ENCODE data around the gene CMIP. TPM values are rescaled to one million over a fixed set of nuclear protein-coding genes. Genes with fewer than 3 reads are reported as not detected.

CMIP gene
- total RNA-seq, 1 experiment from 2014 or later, result 4.1 TPM

DNA sequence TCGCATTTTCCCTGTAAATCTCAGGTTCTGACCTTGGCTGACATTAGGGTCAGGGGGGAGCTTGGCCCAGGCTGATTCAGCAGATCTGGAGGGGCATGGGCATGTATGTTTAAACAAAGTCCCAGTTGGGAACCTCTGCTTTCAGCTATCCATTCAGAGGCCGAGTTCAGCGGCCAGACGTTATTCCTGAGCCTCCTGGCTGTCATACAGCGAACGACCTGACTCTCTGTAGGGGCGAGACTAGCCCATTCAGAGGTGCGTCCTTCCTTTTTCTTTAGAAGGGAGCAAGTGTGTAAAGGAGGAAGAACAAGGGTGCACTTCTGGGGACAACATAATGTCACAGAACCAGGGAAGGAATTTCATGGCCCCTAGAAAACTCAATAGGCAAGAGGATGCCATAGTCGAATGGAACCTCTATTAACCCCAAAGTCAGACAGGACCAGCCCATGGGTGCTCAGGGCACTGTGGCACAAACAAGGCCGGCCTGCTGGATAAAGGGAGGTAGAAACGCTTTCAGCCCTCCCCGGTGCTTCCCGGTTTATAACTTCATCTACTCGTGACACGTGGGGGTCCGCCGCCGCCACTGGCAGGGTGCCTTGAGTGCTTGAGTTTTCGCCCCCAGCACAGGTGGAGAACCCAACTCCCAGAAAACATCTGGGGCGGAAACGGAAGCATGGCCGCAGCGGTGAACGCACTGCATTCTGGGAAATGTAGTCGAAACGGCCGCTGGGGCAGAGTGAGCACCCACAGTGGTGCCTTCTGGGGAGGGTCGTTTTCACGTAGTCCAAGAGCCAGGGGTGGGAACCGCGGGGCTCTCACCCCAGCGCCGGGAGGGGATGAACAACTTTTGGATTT lies 301.3 kb downstream of the CMIP start:
- peak; percentile 45 for DNase-seq (ENCODE audit: low spot score)

DNA sequence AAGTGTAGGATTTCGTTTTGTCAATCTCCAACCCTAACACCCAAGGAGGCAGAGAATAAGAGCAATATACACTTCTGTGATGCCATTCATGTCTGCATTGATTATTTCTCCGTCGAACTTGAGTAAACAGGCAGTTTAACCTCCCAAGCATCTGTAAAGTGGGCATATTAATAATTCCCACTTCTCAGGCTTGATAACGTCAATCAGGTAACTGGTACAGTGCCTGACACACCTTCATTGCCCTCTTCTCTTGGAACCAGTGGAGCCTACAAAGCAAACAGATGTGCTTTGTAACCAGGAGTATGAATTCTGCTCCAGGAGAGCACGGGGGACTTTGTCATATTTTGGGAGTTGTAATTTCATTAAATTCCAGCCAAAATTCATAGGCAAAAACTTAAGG lies 302.0 kb downstream of the CMIP start:
- DNase-seq (ENCODE audit: low spot score), result no peak

DNA sequence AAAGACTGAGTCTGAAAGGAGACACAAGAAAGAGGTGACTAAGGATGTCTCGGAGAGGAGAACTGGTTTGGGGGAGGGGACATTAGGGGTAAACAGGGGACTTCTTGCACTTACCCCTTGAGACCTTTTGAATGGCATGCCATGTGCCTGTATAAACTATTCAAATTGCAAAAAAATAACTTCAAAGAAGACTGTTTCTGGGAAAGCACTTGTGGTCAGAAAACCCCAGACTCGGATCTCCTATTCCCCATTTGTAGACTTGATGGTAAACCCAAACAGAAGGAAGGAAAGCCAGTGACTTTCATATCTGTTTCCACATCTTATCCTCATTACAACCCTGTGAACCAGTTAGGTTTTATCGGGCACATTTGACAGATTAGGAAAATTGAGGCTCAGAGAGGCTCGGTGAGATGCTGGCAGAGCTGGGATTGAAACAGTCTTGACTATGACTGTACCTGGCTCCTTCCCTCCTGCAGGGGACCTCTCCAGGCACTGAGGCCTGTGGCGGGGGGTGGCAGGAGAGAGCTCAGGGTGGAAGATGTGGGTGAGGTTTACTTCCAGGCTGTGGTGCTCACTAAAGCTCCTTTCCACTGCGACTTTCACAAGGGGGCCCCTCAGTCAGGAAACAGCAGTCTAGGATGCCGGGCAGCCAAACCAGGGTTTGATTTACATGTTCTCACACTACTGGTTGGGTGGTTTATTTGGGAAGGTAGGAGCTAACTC lies 304.0 kb downstream of the CMIP start:
- no peak for DNase-seq (ENCODE audit: low spot score)

DNA sequence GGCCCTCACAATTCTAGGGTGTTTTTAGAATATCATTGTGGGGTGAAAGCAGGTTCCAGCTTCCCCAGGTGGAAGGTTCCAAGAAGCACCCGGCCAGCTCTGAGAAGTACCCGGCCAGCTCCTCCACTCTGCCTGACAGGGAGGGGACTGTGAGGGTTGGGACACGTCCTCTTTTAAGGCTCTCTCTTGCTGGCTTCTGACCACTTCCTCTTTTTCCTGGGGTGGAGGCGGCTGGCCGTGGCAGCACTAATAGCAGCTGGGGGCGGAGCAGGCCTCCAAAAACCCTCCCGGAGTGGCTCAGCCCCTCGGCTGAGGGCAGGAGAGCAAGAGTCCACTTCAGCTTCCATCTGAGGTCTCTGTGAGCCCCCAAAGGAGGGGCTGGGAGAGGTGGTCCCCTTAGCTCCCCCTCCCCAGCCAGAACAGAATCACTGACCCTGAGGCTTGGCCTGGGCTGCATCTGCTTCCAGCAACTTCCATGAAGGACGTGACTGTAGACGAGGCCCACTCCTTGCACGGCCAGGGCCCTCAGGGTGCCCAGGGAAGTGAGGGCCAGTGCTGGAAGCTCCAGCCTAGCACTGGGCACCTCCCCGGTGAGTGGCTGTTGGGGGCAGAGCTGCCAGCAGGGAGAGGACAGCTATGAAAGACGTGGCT lies 307.7 kb downstream of the CMIP start:
- peak; percentile 79 for DNase-seq (ENCODE audit: low spot score)

DNA sequence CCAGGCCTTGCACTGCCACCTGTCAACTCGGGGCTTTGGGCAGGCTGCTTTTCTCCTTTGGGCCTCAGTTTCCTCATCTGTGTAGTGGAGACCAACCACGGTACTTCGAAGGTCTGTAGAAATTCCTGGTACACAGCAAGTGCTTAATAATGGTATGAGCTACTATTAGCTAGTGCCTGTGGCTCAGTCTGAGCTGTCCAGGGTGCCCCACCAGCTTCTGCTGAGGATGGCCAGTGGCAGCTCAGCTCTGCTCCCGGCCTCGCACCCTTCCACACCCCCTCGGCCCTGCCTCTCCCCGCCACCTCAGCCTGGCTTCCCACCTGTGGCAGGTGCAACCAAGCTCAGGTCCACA lies 308.2 kb downstream of the CMIP start:
- no peak for DNase-seq (ENCODE audit: low spot score)

DNA sequence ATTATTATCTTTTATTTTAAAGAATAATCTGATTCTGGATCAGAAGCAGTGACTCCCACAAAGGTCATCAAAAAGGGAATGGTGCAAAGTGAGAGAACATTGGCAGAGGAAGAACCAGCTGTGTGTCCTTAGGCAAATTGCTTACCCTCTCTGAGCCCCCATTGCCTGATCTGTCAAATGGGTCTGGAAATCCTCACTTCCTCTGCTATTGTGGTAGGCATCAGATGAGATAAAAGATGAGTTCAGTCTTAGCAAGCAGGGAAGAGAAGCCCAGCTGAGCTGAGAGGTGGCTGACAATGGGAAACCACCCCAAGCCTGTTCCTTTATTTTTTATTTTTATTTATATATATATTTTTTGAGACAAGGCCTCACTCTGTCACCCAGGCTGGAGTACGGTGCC lies 310.2 kb downstream of the CMIP start:
- no peak for DNase-seq (ENCODE audit: low spot score)

DNA sequence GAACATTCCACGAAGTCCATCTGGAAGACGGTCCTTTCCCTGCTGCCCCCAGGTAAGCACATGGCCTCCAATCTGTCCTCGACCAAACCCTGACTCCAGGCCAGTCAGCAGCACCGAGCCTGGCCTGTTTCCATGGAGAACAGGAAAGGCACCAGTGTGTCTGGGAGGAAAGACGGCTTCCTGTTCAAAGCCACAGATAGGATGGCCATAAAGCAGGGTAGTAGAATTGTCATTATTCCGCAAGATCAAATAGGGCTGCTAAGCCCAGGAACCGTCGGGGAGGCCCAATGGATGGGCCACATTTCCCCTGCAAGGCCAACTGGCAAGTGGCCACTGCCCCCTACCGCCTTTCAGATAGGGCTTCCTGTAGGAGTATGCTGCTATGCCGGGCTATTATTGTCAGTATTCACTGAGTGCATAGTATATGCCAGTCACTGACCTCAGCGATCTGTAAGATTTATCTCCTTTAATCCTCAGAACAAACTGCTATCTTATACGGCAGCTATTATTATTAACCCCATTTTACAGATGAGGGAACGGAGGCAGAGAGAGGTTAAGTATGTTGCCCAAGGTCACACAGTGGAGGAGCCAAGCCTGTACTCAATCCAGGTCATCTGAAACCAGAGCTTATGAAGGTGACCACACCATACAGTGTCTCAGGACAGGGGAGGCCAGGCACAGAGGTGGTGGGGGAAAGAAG lies 311.5 kb downstream of the CMIP start:
- no peak for DNase-seq (ENCODE audit: low spot score)

DNA sequence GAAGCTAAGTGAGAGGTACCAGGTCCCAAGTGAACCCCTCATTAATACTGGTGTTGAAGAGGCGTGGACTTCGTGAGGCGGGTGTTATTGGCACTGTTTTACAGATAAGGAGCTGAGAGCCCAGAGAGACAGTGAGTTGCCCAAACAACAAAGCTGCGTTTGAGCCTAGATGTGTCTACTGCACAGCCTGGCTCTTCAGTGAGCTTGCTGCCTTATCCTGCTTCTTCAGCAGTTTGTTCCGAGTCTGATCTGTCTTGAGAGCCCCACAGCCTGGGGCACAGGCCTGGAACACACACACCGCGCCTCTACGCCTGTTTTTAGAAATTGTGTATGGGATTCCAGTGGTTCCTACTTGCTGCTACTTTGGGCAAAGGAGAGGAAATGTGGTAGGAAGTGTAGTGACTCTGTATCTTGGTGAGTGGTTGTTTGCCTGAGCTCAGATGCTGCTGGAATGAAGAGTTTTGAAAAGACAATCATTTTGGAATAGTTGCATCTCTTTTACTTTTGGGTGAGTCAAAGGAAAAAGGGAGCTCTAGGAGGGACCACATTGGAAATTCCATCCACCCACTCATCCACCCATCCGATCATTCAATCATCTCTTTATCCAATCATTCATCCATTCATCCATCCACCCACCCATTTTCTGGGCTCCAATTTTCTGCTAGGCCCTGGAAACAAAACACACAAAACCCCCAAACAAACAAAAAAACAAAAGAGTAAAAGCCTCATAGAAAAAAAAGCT lies 312.2 kb downstream of the CMIP start:
- DNase-seq (ENCODE audit: low spot score), result no peak

DNA sequence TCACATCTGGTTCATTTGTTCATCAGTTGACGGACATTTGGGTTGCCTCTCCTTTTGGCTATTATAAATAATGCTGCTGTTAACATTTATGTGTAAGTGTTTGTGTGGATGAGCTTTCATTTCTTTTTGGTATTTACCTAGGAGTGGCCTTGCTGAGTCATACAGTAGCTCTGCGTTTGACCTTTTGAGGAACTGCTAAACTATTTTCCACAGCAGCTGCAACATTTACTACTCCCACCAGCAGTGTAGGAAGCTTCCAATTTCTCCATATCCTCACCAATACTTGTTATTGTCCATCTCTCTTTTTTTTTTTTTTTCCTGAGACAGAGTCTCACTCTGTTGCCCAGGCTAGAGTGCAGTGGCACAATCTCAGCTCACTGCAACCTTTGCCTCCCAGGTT lies 313.8 kb downstream of the CMIP start:
- no peak for DNase-seq (ENCODE audit: low spot score)

Other genes starting within 250 kb of the CMIP start
- gene BCO1, start 206.1 kb upstream of the CMIP start, total RNA-seq (2014; rRNA removed; shearing (Covaris generic)), result 0.94 and 1.4 TPM in 2 replicates
- 4.0 TPM in 2 replicates for gene GAN, start 129.8 kb upstream of the CMIP start, total RNA-seq (2014; rRNA removed; shearing (Covaris generic))

Measured in H4 (cell line).